RWPE1 (cell line): ENCODE measurements around the gene TNFRSF13B.

ENCODE experiments used
- CTCF ChIA-PET: fragments of 350-600 bp; sonication (Branson Sonifier 250); formaldehyde crosslinking; extraction: SDS; loops from one replicate; lab custom pipeline; 2021; lab: Yijun Ruan, JAX
- POLR2A ChIA-PET: fragments of 400-600 bp; formaldehyde crosslinking; extraction: SDS; loops from one replicate; lab custom pipeline; 2020; ENCODE audit warnings: antibody characterized with exemption; ENCODE audit not compliant: low non-redundant PET; lab: Yijun Ruan, JAX
- DNase-seq: peaks from one replicate; pipeline ENCODE4 v3.0.0; 2012; ENCODE audit warnings: low spot score
- H3K27ac ChIP-seq: fragments of 450-650 bp; 2 replicates; pipeline ENCODE4 v1.5.1; 2017
- CTCF ChIP-seq: fragments of 450-650 bp; conservative IDR thresholded peaks from 2 replicates; pipeline ENCODE4 v1.5.1; 2017; ENCODE audit warnings: low read depth, mild to moderate bottlenecking

TNFRSF13B gene

GRCh38 chr17:16926571-16927451, 45.1 kb downstream of the TNFRSF13B start:
- no peak overlapping the region for H3K27ac ChIP-seq
- no peak for TF ChIP-seq CTCF
- CTCF ChIA-PET = no interaction called here
- POLR2A ChIA-PET = no interaction called here
- no peak for DNase-seq

GRCh38 chr17:16926061-16926511, 45.8 kb downstream of the TNFRSF13B start:
- ChIA-PET POLR2A (no interaction called here), CTCF (no interaction called here)
- no peak overlapping the region for H3K27ac ChIP-seq
- no peak for DNase-seq
- TF ChIP-seq CTCF = no peak

- ChIA-PET CTCF (no interaction called here), POLR2A (no interaction called here)
- DNase-seq = no peak
- TF ChIP-seq CTCF = no peak
- no peak overlapping the region for H3K27ac ChIP-seq
Observed at GRCh38 chr17:16925461-16926060, 46.4 kb downstream of the TNFRSF13B start.

- TF ChIP-seq CTCF = no peak
- H3K27ac ChIP-seq = no peak overlapping the region
- ChIA-PET POLR2A (no interaction called here), CTCF (interaction anchor here (0.6 kb wide), 1 partner anchor 129 kb away, joined by 4 read pairs; no protein-coding TSS in a partner anchor)
- no peak for DNase-seq
Observed at GRCh38 chr17:16924696-16925440, 47.0 kb downstream of the TNFRSF13B start.

- DNase-seq = no peak
- H3K27ac ChIP-seq = no peak overlapping the region
- ChIA-PET POLR2A (no interaction called here), CTCF (interaction anchor here (0.6 kb wide), 1 partner anchor 130 kb away, joined by 4 read pairs; no protein-coding TSS in a partner anchor)
- no peak for TF ChIP-seq CTCF
Observed at GRCh38 chr17:16923904-16924695, 47.8 kb downstream of the TNFRSF13B start.
